CD4-positive, alpha-beta T cell treated with Interleukin-17A for 1 hour (primary cell): Measurements from ENCODE around the gene HOATZ.

Experiments used
- DNase-seq: peaks from one replicate; pipeline ENCODE4 v3.0.0-alpha.2; 2020

HOATZ gene

DNA sequence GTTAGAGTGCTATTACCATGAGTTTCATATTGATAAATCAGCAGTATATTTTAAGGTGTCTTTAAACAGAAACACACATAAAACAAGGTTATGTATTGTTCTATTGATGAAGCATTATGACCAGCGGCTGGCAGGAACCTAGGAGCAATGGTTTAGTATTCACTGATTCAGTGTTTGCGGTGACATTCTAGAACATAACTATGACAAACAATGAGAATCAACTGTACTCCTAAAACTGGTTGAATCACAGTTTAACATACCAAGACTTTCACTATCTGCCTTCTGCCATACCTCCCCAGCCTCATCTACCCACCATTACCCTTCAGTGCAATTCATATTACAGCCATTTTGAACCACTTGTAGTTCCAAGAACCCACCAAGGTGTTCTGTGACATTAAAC is 8.8 kb downstream of the HOATZ start:
- no peak for DNase-seq

GRCh38 chr11:111524056-111524455 is 9.5 kb downstream of the HOATZ start:
- no peak for DNase-seq

DNA sequence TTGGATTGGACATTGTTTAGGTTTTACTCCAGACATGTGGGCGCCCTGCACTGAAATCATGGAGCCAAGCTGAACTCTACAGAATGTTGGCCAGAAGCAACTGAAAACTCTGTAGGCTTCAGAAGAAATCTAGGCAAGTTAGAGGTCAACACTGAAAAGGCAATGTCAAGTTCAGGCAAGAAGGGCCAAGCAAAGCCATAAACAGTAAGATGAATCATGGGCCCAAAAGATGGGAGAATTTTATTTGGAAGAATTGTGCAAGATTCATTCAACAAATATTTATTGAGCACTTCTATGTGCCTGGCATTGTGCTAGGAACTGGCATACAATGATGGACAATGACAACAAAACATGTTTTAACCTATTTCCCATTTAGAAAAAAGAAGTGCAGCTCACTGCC is 10.9 kb downstream of the HOATZ start:
- DNase-seq, result no peak

DNA sequence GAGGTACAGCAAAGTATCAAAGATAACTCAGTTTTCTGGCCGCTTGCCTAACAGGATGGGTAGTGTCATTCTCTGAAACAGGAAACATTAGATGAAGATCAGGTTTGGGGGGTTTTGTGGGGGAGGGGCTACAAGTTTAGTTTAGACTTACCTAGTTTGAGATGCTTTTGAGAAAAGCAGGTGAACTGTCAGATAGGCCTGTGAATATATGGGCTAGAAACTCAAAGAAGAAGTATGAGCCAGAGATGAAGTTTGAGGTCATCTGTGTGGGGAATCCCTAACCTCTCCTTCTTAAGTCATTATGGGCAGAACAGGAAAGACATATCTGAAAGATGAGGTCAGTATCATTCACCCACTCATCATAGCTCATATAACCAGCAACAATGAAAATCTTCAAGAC is 11.9 kb downstream of the HOATZ start:
- DNase-seq, result no peak

DNA sequence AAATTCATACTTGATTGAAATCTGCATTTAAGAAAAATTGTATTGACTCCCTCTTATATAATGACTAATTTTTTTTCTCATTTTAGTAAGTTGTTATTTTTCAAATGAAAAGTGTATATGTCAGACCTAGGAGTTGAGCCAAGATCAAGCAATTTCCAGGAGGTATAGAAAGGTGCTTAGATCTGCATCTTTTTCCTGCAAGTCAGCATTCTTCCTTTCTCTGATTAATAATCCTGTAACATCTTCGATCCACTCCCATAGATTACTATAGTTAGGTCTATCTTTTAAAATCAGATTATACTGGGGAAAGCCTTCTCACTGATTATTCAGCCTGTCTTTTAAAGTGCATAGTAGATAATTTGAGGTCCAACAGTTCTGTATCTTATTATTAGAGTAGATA is 12.7 kb downstream of the HOATZ start:
- no peak for DNase-seq

- DNase-seq, result peak; percentile 58
Observed at GRCh38 chr11:111528557-111528956, 14.0 kb downstream of the HOATZ start.

- no peak for DNase-seq
Observed at GRCh38 chr11:111530091-111530490, 15.5 kb downstream of the HOATZ start.

- no peak for DNase-seq
Observed at GRCh38 chr11:111531136-111531535, 16.6 kb downstream of the HOATZ start.

GRCh38 chr11:111531687-111532364 is 17.2 kb downstream of the HOATZ start:
- DNase-seq, result peak; percentile 27

DNA sequence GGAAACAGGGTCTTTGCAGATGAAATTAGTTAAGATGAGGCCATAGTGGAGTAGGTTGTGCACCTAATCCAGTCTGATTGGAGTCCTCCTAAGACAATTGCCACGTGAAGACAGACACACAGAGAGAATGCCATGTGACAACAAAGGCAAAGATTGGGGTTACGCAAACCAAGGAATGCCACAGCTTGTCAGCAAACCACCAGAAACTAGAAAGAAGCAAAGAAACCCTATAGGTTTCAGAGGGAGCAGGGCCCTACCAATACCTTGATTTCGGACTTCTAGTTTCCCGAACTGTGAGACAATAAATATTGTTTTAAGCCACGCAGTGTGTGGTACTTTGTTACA is 17.8 kb downstream of the HOATZ start:
- no peak for DNase-seq

DNA sequence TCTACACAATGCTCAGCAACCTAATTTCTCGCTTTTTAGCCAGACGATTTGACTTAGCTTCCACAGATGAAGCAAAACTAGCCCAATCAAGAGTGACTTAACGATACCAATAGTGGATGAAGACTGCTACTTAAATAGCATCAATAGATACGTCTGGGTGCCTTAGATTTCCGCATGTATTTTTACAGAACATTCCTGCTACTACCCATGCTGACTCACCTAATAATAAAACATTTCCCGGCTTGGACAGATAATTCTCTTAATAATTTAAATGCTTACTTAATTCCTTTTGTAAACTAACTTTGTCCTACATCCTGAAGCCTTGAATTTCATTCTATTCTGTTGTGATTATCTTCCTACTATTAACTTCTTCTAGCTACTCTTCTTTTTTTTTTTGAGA is 20.7 kb downstream of the HOATZ start:
- DNase-seq, result no peak

DNA sequence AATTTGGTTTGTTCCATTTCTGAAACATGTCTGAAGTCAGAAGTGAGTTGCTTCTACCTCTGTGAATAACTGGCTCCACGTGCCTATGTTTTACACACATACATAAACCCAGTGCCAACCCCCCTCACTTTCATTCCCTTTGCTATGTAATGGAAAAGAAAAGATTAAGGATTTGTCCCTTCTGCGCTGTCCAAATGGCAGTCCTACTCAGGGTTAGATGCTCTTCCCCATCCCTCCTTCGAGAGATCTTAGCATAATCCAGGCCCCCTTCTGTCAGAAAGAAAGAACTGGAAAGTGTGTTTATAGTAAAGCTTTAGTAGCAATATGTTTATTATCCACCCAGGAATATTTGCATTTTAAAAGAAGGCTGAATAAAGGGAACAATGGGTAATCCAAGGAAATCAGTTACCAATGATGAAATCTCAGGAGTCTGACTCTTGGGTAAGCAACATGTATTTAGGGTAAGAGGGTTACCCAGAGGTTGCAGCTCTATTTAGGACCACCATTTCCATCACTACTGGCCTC is 22.8 kb downstream of the HOATZ start:
- no peak for DNase-seq

DNA sequence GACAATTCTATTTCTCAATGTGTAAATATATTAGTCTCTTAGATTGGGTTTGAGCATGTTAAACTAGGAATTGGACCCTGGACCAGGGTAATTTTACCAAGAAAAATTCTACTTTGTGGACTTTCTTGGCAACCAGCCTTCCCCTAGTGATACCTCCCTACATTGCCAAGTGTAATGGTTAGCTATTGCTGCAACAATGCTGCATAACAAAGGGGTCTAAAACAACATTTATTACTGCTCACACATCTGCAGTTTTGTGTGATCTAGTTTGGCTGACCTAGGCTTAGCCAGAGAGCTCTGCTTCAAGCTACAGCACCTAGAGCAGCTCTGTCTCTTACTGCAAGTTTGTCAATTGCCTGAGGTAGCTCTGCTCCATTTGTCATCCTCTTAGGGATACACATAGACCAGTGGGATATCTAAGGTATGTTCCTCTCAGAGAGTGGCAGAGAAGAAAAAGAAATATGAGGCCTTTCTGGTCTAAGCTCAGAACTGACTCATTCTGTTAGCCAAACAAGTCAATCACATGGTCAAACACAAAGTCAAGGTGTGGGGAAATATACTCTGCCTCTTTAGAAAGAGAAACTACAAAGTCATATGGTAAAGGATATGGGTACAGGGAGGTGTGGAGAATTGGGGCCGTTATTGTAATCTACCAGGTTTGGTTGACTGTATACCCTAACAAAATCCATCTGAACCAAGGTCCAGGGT is 24.0 kb downstream of the HOATZ start:
- no peak for DNase-seq

DNA sequence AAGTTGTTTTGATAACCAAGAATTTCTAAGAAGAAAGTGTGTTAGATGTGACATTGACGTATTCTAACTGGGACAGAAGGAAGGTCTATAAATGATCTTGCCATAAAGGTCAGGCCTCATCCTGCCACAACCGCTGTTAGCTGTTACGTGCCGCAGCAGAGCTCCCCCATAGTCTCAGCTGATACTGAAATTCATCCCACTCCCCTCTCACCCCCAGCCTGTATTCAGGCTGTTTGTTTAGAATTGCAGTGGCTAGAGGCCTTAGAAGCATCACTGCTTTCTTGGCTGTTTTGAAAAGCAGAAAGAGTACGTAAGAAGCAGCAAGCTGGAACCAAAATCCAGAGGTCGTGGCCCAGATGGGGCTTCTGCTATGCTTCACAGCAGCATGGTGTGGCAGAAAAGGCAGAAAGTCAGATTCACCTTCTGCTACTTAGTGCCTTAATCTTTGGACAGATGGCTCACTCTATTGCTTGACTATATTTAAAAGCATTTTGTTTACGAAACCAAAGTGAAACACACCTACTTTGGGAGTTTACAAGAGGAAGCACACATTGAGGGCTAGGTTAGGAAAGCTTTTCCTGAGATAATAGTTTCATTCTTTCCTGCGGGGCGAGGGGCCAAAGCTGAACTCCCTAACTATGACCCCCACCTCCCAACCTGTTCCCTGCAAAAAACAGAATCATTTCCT is 25.0 kb downstream of the HOATZ start:
- DNase-seq, result no peak

GRCh38 chr11:111540114-111540936 is 25.7 kb downstream of the HOATZ start, which contains the start of gene LAYN:
LAYN (plus strand) TSS chr11:111540720; CDS start chr11:111540844, 124 bp downstream.
- DNase-seq, result peak; percentile 22

GRCh38 chr11:111540937-111541253 is 26.3 kb downstream of the HOATZ start:
- DNase-seq, result no peak

GRCh38 chr11:111541254-111542061 is 26.9 kb downstream of the HOATZ start:
- DNase-seq, result no peak

- DNase-seq, result no peak
Observed at GRCh38 chr11:111542606-111543275, 28.2 kb downstream of the HOATZ start.

DNA sequence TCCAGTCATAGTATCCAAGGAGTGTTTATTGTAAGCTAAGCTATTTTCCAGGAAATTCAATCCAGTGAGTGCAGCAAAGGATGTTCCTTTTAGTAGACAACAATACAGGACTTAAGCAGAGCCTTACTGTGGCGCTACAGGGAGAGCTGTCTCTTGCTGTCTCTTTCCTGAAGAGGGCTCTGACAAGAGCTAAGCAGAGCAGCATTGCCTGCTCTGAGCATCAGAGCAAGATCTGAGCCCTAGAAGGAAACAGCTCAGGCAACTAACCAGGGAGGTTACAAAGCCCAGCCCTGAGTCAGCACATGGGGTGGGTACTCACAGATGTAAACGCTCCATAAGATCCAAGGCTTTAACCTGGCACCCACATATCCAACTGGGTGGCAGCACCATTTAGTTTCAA is 33.9 kb downstream of the HOATZ start:
- no peak for DNase-seq

- DNase-seq, result no peak
Observed at GRCh38 chr11:111549196-111549868, 34.8 kb downstream of the HOATZ start.

DNA sequence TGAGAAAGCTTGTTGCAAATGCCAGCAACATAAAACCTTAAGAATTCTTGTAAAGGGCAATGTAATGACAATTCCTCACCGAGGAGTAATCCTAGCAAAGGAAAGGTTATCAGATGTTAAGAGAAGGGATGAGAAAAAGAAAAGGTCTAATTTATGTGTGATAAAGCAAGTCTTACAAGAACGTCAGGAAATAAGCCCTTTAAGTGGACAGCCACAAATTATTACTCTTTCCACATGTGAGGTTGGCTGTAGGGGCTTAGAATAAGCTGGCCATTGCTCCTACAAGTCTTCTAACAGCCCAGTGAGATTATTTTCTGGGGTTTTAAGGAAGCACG is 35.3 kb downstream of the HOATZ start:
- DNase-seq, result no peak
